ENCODE measurements around the gene OR2T10.
"Not testable (repeated sequence)": the region's sequence is repeated elsewhere in the genome, so short reads cannot be mapped to it uniquely, and the experiment has no call there.

The OR2T10 gene

GRCh38 chr1:248640906-248641305 is 43.4 kb upstream of the OR2T10 start:
- not testable (repeated sequence) for H2BK120ac ChIP-seq (ENCODE audit: insufficient read depth, low read length, poor library complexity); H3K4me2 ChIP-seq (ENCODE audit: low read length); H3K14ac ChIP-seq (ENCODE audit: low read length); H3K4ac ChIP-seq (ENCODE audit: low read depth, low read length); H3K4me3 ChIP-seq (ENCODE audit: low read depth, low read length); DNase-seq; H2AK5ac ChIP-seq (ENCODE audit: low read length); H3K79me1 ChIP-seq (ENCODE audit: low read length); H2AFZ ChIP-seq (ENCODE audit: insufficient read depth, low read length, poor library complexity); H3K27me3 ChIP-seq (ENCODE audit: insufficient read depth, low read length); H3K79me2 ChIP-seq (ENCODE audit: control insufficient read depth, insufficient read depth, low read length, poor library complexity); H2BK5ac ChIP-seq (ENCODE audit: low read depth, low read length, poor library complexity); H3K27ac ChIP-seq (ENCODE audit: low read depth, low read length); H3K4me1 ChIP-seq (ENCODE audit: control insufficient read depth in 1 of 2, insufficient read depth in 2 of 2, low read length in 2 of 2); H2BK12ac ChIP-seq (ENCODE audit: low read length); H4K8ac ChIP-seq (ENCODE audit: low read depth, low read length); H3K9ac ChIP-seq (ENCODE audit: low read length); H3K23ac ChIP-seq (ENCODE audit: low read length); H3K36me3 ChIP-seq (ENCODE audit: control insufficient read depth in 1 of 2, insufficient read depth in 2 of 2, low read length in 2 of 2); H3K9me3 ChIP-seq (ENCODE audit: insufficient read depth, low read depth, low read length); H3K18ac ChIP-seq (ENCODE audit: low read length); H4K91ac ChIP-seq (ENCODE audit: low read depth, low read length); H4K12ac ChIP-seq (ENCODE audit: low read depth, low read length)
- no CpG with 5 or more reads among the region's 3 CpGs for WGBS (ENCODE audit: extremely low coverage, insufficient coverage, insufficient read length)

- H3K4ac ChIP-seq (ENCODE audit: low read depth, low read length); H3K9me3 ChIP-seq (ENCODE audit: insufficient read depth, low read depth, low read length); H3K18ac ChIP-seq (ENCODE audit: low read length); H3K27ac ChIP-seq (ENCODE audit: low read depth, low read length); H3K79me2 ChIP-seq (ENCODE audit: control insufficient read depth, insufficient read depth, low read length, poor library complexity); H2AK5ac ChIP-seq (ENCODE audit: low read length); H3K14ac ChIP-seq (ENCODE audit: low read length); H3K27me3 ChIP-seq (ENCODE audit: insufficient read depth, low read length); H2BK12ac ChIP-seq (ENCODE audit: low read length); H3K4me2 ChIP-seq (ENCODE audit: low read length); H3K4me1 ChIP-seq (ENCODE audit: control insufficient read depth in 1 of 2, insufficient read depth in 2 of 2, low read length in 2 of 2); H3K79me1 ChIP-seq (ENCODE audit: low read length); H3K36me3 ChIP-seq (ENCODE audit: control insufficient read depth in 1 of 2, insufficient read depth in 2 of 2, low read length in 2 of 2); H4K8ac ChIP-seq (ENCODE audit: low read depth, low read length); DNase-seq; H2BK5ac ChIP-seq (ENCODE audit: low read depth, low read length, poor library complexity); H3K9ac ChIP-seq (ENCODE audit: low read length); H3K23ac ChIP-seq (ENCODE audit: low read length); H4K12ac ChIP-seq (ENCODE audit: low read depth, low read length); H3K4me3 ChIP-seq (ENCODE audit: low read depth, low read length); H2AFZ ChIP-seq (ENCODE audit: insufficient read depth, low read length, poor library complexity); H2BK120ac ChIP-seq (ENCODE audit: insufficient read depth, low read length, poor library complexity); H4K91ac ChIP-seq (ENCODE audit: low read depth, low read length): not testable (repeated sequence)
- WGBS (ENCODE audit: extremely low coverage, insufficient coverage, insufficient read length): no CpG with 5 or more reads among the region's 5 CpGs
Measured at GRCh38 chr1:248639652-248640051, 42.2 kb upstream of the OR2T10 start.

GRCh38 chr1:248636612-248637011 is 39.1 kb upstream of the OR2T10 start:
- H2BK12ac ChIP-seq (ENCODE audit: low read length); H3K4ac ChIP-seq (ENCODE audit: low read depth, low read length); H2AK5ac ChIP-seq (ENCODE audit: low read length); H3K14ac ChIP-seq (ENCODE audit: low read length); H3K79me2 ChIP-seq (ENCODE audit: control insufficient read depth, insufficient read depth, low read length, poor library complexity); H2BK5ac ChIP-seq (ENCODE audit: low read depth, low read length, poor library complexity); H4K8ac ChIP-seq (ENCODE audit: low read depth, low read length); H3K27ac ChIP-seq (ENCODE audit: low read depth, low read length); H3K36me3 ChIP-seq (ENCODE audit: control insufficient read depth in 1 of 2, insufficient read depth in 2 of 2, low read length in 2 of 2); H4K12ac ChIP-seq (ENCODE audit: low read depth, low read length); H2BK120ac ChIP-seq (ENCODE audit: insufficient read depth, low read length, poor library complexity); DNase-seq; H3K9me3 ChIP-seq (ENCODE audit: insufficient read depth, low read depth, low read length); H3K4me3 ChIP-seq (ENCODE audit: low read depth, low read length); H3K4me2 ChIP-seq (ENCODE audit: low read length); H3K27me3 ChIP-seq (ENCODE audit: insufficient read depth, low read length); H3K4me1 ChIP-seq (ENCODE audit: control insufficient read depth in 1 of 2, insufficient read depth in 2 of 2, low read length in 2 of 2); H3K23ac ChIP-seq (ENCODE audit: low read length); H3K79me1 ChIP-seq (ENCODE audit: low read length); H2AFZ ChIP-seq (ENCODE audit: insufficient read depth, low read length, poor library complexity); H3K18ac ChIP-seq (ENCODE audit: low read length); H3K9ac ChIP-seq (ENCODE audit: low read length); H4K91ac ChIP-seq (ENCODE audit: low read depth, low read length): not testable (repeated sequence)
- no CpG with 5 or more reads among the region's 5 CpGs for WGBS (ENCODE audit: extremely low coverage, insufficient coverage, insufficient read length)

GRCh38 chr1:248634991-248635390 is 37.5 kb upstream of the OR2T10 start, which contains the start of gene OR2T11:
Gene OR2T11, minus strand, starts transcription at chr1:248635091. Its CDS starts 7,963 bp downstream, at chr1:248627128.
- H3K27me3 ChIP-seq (ENCODE audit: insufficient read depth, low read length); H3K79me2 ChIP-seq (ENCODE audit: control insufficient read depth, insufficient read depth, low read length, poor library complexity); H3K4me1 ChIP-seq (ENCODE audit: control insufficient read depth in 1 of 2, insufficient read depth in 2 of 2, low read length in 2 of 2); H3K4me2 ChIP-seq (ENCODE audit: low read length); H3K36me3 ChIP-seq (ENCODE audit: control insufficient read depth in 1 of 2, insufficient read depth in 2 of 2, low read length in 2 of 2); H3K4ac ChIP-seq (ENCODE audit: low read depth, low read length); H3K18ac ChIP-seq (ENCODE audit: low read length); H2AK5ac ChIP-seq (ENCODE audit: low read length); H3K4me3 ChIP-seq (ENCODE audit: low read depth, low read length); DNase-seq; H3K23ac ChIP-seq (ENCODE audit: low read length); H4K8ac ChIP-seq (ENCODE audit: low read depth, low read length); H3K27ac ChIP-seq (ENCODE audit: low read depth, low read length); H4K91ac ChIP-seq (ENCODE audit: low read depth, low read length); H4K12ac ChIP-seq (ENCODE audit: low read depth, low read length); H3K9ac ChIP-seq (ENCODE audit: low read length); H2BK120ac ChIP-seq (ENCODE audit: insufficient read depth, low read length, poor library complexity); H2AFZ ChIP-seq (ENCODE audit: insufficient read depth, low read length, poor library complexity); H3K14ac ChIP-seq (ENCODE audit: low read length); H2BK5ac ChIP-seq (ENCODE audit: low read depth, low read length, poor library complexity); H3K9me3 ChIP-seq (ENCODE audit: insufficient read depth, low read depth, low read length); H2BK12ac ChIP-seq (ENCODE audit: low read length); H3K79me1 ChIP-seq (ENCODE audit: low read length): not testable (repeated sequence)
- WGBS (ENCODE audit: extremely low coverage, insufficient coverage, insufficient read length): no CpG with 5 or more reads among the region's 2 CpGs
